Measurements from ENCODE around the gene LAMC2. TPM values are rescaled to one million over a fixed set of nuclear protein-coding genes. Genes with fewer than 3 reads are reported as not detected.

Gene LAMC2
- total RNA-seq, 2 experiments from 2014 or later, result not detected

GRCh38 chr1:183246436-183246835 lies 60.4 kb downstream of the LAMC2 start:
- Mint-ChIP-seq H3K4me1 (ENCODE audit: low read depth) (no peaks in the 10 kb centered on the region), H3K27me3 (peaks cover 11% of the 10 kb centered on the region), H3K36me3 (ENCODE audit: low read depth) (no peaks in the 10 kb centered on the region), H3K27ac (no peak overlapping the region), H3K4me3 (no peak overlapping the region), H3K9me3 (no peaks in the 10 kb centered on the region)
- ChIA-PET CTCF (interaction anchor here (0.7 kb wide), 1 partner anchor 820 kb away, joined by 3 read pairs; no protein-coding TSS in a partner anchor), POLR2A (no interaction called here)
- intact Hi-C loops (cut with micrococcal nuclease), result no loop called here
- no peak for ATAC-seq
- TF ChIP-seq CTCF (IDR thresholded peaks at IDR 0.05), result no peak
- no peak for DNase-seq

GRCh38 chr1:183247066-183247465 lies 61.0 kb downstream of the LAMC2 start:
- Mint-ChIP-seq H3K4me3 (no peak overlapping the region), H3K27ac (no peak overlapping the region), H3K4me1 (ENCODE audit: low read depth) (no peaks in the 10 kb centered on the region), H3K27me3 (peaks cover 11% of the 10 kb centered on the region), H3K9me3 (no peaks in the 10 kb centered on the region), H3K36me3 (ENCODE audit: low read depth) (no peaks in the 10 kb centered on the region)
- ATAC-seq, result no peak
- intact Hi-C loops (cut with micrococcal nuclease), result no loop called here
- CTCF ChIA-PET, result interaction anchor here (0.7 kb wide), 1 partner anchor 821 kb away, joined by 3 read pairs; no protein-coding TSS in a partner anchor
- DNase-seq, result no peak
- POLR2A ChIA-PET, result no interaction called here
- no peak for TF ChIP-seq CTCF (IDR thresholded peaks at IDR 0.05)

- intact Hi-C loops (cut with micrococcal nuclease), result no loop called here
- ATAC-seq (no peak), DNase-seq (no peak)
- Mint-ChIP-seq H3K27ac (no peak overlapping the region), H3K27me3 (peaks cover 11% of the 10 kb centered on the region), H3K9me3 (no peaks in the 10 kb centered on the region), H3K36me3 (ENCODE audit: low read depth) (no peaks in the 10 kb centered on the region), H3K4me1 (ENCODE audit: low read depth) (no peaks in the 10 kb centered on the region), H3K4me3 (no peak overlapping the region)
- no peak for TF ChIP-seq CTCF (IDR thresholded peaks at IDR 0.05)
- ChIA-PET POLR2A (no interaction called here), CTCF (no interaction called here)
Measured at GRCh38 chr1:183247484-183247883, 61.4 kb downstream of the LAMC2 start.

- no peaks in the 10 kb centered on the region for H3K36me3 Mint-ChIP-seq (ENCODE audit: low read depth)
- H3K4me1 Mint-ChIP-seq (ENCODE audit: low read depth), result no peaks in the 10 kb centered on the region
- ChIA-PET POLR2A (no interaction called here), CTCF (interaction anchor here (0.7 to 1.1 kb wide), 3 partner anchors 15 to 38 kb away, joined by 3 to 4 read pairs (median 4); no protein-coding TSS in a partner anchor)
- ATAC-seq, result no peak
- no peak overlapping the region for H3K4me3 Mint-ChIP-seq
- DNase-seq, result no peak
- intact Hi-C loops (cut with micrococcal nuclease), result no loop called here
- peaks cover 11% of the 10 kb centered on the region for H3K27me3 Mint-ChIP-seq
- no peak overlapping the region for H3K27ac Mint-ChIP-seq
- TF ChIP-seq CTCF (IDR thresholded peaks at IDR 0.05), result no peak
- no peaks in the 10 kb centered on the region for H3K9me3 Mint-ChIP-seq
Measured at GRCh38 chr1:183247931-183248330, 61.9 kb downstream of the LAMC2 start.

GRCh38 chr1:183248989-183249691 lies 63.1 kb downstream of the LAMC2 start:
- intact Hi-C loops (cut with micrococcal nuclease), result no loop called here
- CTCF ChIA-PET, result interaction anchor here (0.9 to 1.1 kb wide), 2 partner anchors 14 to 40 kb away, joined by 4 read pairs; no protein-coding TSS in a partner anchor
- ATAC-seq (no peak), DNase-seq (no peak)
- H3K4me3 Mint-ChIP-seq, result no peak overlapping the region
- no peaks in the 10 kb centered on the region for H3K9me3 Mint-ChIP-seq
- H3K36me3 Mint-ChIP-seq (ENCODE audit: low read depth), result no peaks in the 10 kb centered on the region
- no peaks in the 10 kb centered on the region for H3K4me1 Mint-ChIP-seq (ENCODE audit: low read depth)
- H3K27ac Mint-ChIP-seq, result no peak overlapping the region
- POLR2A ChIA-PET, result no interaction called here
- TF ChIP-seq CTCF (IDR thresholded peaks at IDR 0.05), result no peak
- H3K27me3 Mint-ChIP-seq, result peaks cover 7% of the 10 kb centered on the region
